Liver (tissue), 9 donors: ENCODE data around the gene UPP1. TPM values are rescaled to one million over a fixed set of nuclear protein-coding genes. Genes with fewer than 3 reads are reported as not detected.

Source experiments
- DNase-seq: peaks from one replicate; pipeline ENCODE4 v3.0.0-alpha.2; 2017; ENCODE audit warnings: low spot score
- H3K27ac ChIP-seq, 2 donors: one replicate each; pipeline ENCODE4 v1.7.0; 2013; ENCODE audit warnings: inconsistent platforms in 2 of 2, low read length in 2 of 2, control low read depth in 1 of 2, low read depth in 1 of 2, mild to moderate bottlenecking in 1 of 2
- H3K27me3 ChIP-seq, 4 donors: one replicate each; pipeline versions ENCODE4 v1.6.1 to v1.7.0; 2013; ENCODE audit warnings: low read length in 3 of 4, inconsistent platforms in 1 of 4, mild to moderate bottlenecking in 1 of 4, moderate library complexity in 1 of 4; ENCODE audit not compliant: control insufficient read depth in 4 of 4, insufficient read depth in 4 of 4
- H3K36me3 ChIP-seq, 4 donors: one replicate each; pipeline versions ENCODE4 v1.6.1 to v1.7.0; 2013; ENCODE audit warnings: low read length in 3 of 4, mild to moderate bottlenecking in 3 of 4, low read depth in 1 of 4, moderate library complexity in 1 of 4; ENCODE audit not compliant: control insufficient read depth in 4 of 4, insufficient read depth in 3 of 4
- H3K4me1 ChIP-seq, 4 donors: one replicate each; pipeline versions ENCODE4 v1.6.1 to v1.7.0; 2013; ENCODE audit warnings: low read length in 3 of 4, mild to moderate bottlenecking in 3 of 4, moderate library complexity in 1 of 4; ENCODE audit not compliant: control insufficient read depth in 4 of 4, insufficient read depth in 4 of 4
- H3K4me3 ChIP-seq, 3 donors: one replicate each; pipeline versions ENCODE4 v1.6.1 to v1.7.0; 2013; ENCODE audit warnings: low read length in 3 of 3, control low read depth in 1 of 3, low read depth in 1 of 3, mild to moderate bottlenecking in 1 of 3
- H3K9ac ChIP-seq, 2 donors: one replicate each; pipeline ENCODE4 v1.7.0; 2013; ENCODE audit warnings: low read length in 2 of 2, mild to moderate bottlenecking in 2 of 2, moderate library complexity in 2 of 2, control low read depth in 1 of 2, low read depth in 1 of 2
- H3K9me3 ChIP-seq, 4 donors: one replicate each; pipeline versions ENCODE4 v1.6.1 to v1.7.0; 2013; ENCODE audit warnings: low read length in 3 of 4; ENCODE audit not compliant: control insufficient read depth in 4 of 4
- EGR1 ChIP-seq, 2 donors: IDR thresholded peaks; 2 replicates each; pipeline ENCODE4 v1.6.1; 2016 to 2018; ENCODE audit warnings: antibody characterized with exemption in 2 of 2, low read depth in 2 of 2
- FOXA1 ChIP-seq: IDR thresholded peaks from 2 replicates; pipeline ENCODE4 v1.6.1; 2016; ENCODE audit warnings: antibody characterized with exemption
- FOXA2 ChIP-seq: IDR thresholded peaks from 2 replicates; pipeline ENCODE4 v1.6.1; 2016; ENCODE audit warnings: antibody characterized with exemption
- GABPA ChIP-seq, 2 donors: IDR thresholded peaks in 1 of 2; conservative IDR thresholded peaks in 1 of 2; 2 replicates each; pipeline ENCODE4 v1.6.1; 2016; ENCODE audit warnings: antibody characterized with exemption in 2 of 2, mild to moderate bottlenecking in 1 of 2, moderate library complexity in 1 of 2
- HNF4A ChIP-seq, 2 donors: conservative IDR thresholded peaks; 2 replicates each; pipeline ENCODE4 v1.6.1; 2016; ENCODE audit warnings: antibody characterized with exemption in 2 of 2, mild to moderate bottlenecking in 2 of 2
- HNF4G ChIP-seq: IDR thresholded peaks from 2 replicates; pipeline ENCODE4 v1.6.1; 2016; ENCODE audit warnings: antibody characterized with exemption
- JUND ChIP-seq, 2 donors: IDR thresholded peaks; 2 replicates each; pipeline ENCODE4 v1.6.1; 2016; ENCODE audit warnings: antibody characterized with exemption in 2 of 2
- NR2F2 ChIP-seq: IDR thresholded peaks from 2 replicates; pipeline ENCODE4 v1.6.1; 2016; ENCODE audit warnings: antibody characterized with exemption
- RAD21 ChIP-seq, 2 donors: IDR thresholded peaks; 2 replicates each; pipeline ENCODE4 v1.6.1; 2016; ENCODE audit warnings: antibody characterized with exemption in 2 of 2, mild to moderate bottlenecking in 2 of 2
- RXRA ChIP-seq, 2 donors: IDR thresholded peaks; 2 replicates each; pipeline ENCODE4 v1.6.1; 2017 to 2018; ENCODE audit warnings: antibody characterized with exemption in 2 of 2, mild to moderate bottlenecking in 1 of 2
- SP1 ChIP-seq: IDR thresholded peaks from 2 replicates; pipeline ENCODE4 v1.6.1; 2018; ENCODE audit warnings: antibody characterized with exemption, mild to moderate bottlenecking
- TAF1 ChIP-seq: conservative IDR thresholded peaks from 2 replicates; pipeline ENCODE4 v1.6.1; 2016; ENCODE audit warnings: antibody characterized with exemption, mild to moderate bottlenecking
- YY1 ChIP-seq: IDR thresholded peaks from 2 replicates; pipeline ENCODE4 v1.6.1; 2016; ENCODE audit warnings: antibody characterized with exemption, mild to moderate bottlenecking
- WGBS: extraction: QIAGEN DNeasy Blood & Tissue Kit; methylation state at CpG from one replicate; pipeline ENCODE4 v1.1.7; 2013; 5-methylcytosine and 5-hydroxymethylcytosine counted together
- polyA plus RNA-seq, 2 donors: library from polyadenylated mRNA; stranded (reverse) in 1 of 2; unstranded in 1 of 2; fragments of 200-250 nt in 1 of 2; fragments of >200 nt in 1 of 2; fragmentation: Nextera tagmentation in 1 of 2; extraction: Ambion mirVana in 1 of 2; gene quantifications; one replicate each; pipeline versions ENCODE4 v1.2.1 to v1.2.3, GENCODE V29; 2013 to 2015
- total RNA-seq, 2 donors: library from RNA; depleted of rRNA; stranded (reverse); fragments of >200 nt; gene quantifications; one replicate each; pipeline ENCODE4 v1.2.3, GENCODE V29; 2014
- TF ChIP-seq, protein P1 (sequence below): IDR thresholded peaks from 2 replicates; pipeline ENCODE4 v1.6.1; 2016; ENCODE audit warnings: antibody characterized with exemption
- TF ChIP-seq, protein P2 (sequence below): IDR thresholded peaks from 2 replicates; pipeline ENCODE4 v1.6.1; 2016; ENCODE audit warnings: antibody characterized with exemption
- TF ChIP-seq, protein P3 (sequence below): fragments of 150-350 bp; IDR thresholded peaks from 2 replicates; pipeline ENCODE4 v1.5.1; 2017; ENCODE audit warnings: improper control_type of control experiment, low read depth, low read length; ENCODE audit not compliant: missing input control
- TF ChIP-seq, protein P4 (sequence below): IDR thresholded peaks from 2 replicates; pipeline ENCODE4 v1.6.1; 2016; ENCODE audit warnings: antibody characterized with exemption
- TF ChIP-seq, protein P5 (sequence below): IDR thresholded peaks from 2 replicates; pipeline ENCODE4 v1.6.1; 2016; ENCODE audit warnings: antibody characterized with exemption, mild to moderate bottlenecking
- donor health status: healthy.
- donor health status: healthy.
- donor health status: healthy.
- donor health status: healthy.
- donor health status: healthy.

The UPP1 gene
- total and polyA plus RNA-seq, 4 donors, result 3.1 to 18.8 (median 9.1) TPM

DNA sequence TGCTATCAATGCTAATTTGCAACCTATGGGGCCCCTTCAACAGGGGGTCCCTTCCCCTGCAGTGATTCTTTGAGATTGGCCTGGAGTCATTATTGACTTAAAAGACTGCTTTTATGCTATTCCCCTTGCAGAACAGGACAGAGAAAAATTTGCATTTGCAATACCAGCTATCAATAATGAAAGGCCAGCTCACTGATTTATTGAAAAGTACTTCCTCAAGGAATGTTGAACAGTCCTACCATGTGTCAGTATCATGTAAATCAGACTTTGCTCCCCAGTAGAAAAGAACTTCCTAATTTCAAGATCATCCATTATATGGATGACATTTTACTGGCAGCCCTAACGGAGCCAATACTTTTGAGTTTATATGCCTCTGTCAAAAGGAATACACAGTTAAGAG lies 52.5 kb downstream of the UPP1 start:
- Histone ChIP-seq H3K4me1 (peaks cover 17 to 41% (median 34%) of the 10 kb centered on the region in 4 donors), H3K27ac (peak overlapping the region; percentile 70 to 75), H3K27me3 (no peaks in the 10 kb centered on the region), H3K36me3 (no peaks in the 10 kb centered on the region), H3K4me3 (no peak overlapping the region), H3K9ac (no peak overlapping the region), H3K9me3 (no peaks in the 10 kb centered on the region)
- TF ChIP-seq, protein P1, sequence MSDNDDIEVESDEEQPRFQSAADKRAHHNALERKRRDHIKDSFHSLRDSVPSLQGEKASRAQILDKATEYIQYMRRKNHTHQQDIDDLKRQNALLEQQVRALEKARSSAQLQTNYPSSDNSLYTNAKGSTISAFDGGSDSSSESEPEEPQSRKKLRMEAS, result no peak
- TF ChIP-seq HNF4A (conservative IDR thresholded peaks at IDR 0.05), result peak in 1 of 2 donors; percentile 6
- DNase-seq, result no peak
- WGBS, result 84% methylated on average over 1 of the region's 1 CpG

DNA sequence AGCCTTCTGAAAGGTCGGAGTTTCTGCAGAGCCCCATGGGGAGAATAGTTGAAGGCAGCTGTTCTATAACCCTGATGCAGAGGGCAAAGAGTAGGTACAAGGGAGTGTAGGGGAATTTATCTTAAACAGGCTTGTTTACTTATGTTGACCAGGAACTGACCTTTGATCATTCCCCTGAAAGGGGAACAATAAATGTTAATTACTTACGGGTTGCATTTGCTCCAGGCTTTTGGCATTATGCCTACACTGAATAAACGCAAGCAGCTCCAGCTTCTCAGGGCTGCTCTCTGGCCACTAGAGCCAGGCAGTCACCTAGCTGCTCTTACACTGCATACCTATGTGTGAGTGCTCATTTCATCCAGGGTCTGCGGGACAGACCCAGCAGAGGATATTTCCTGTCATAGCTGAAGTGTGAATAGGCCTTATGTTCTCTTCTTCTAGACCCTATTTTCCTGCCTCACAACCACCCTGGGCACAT lies 55.3 kb downstream of the UPP1 start:
- DNase-seq, result no peak
- Histone ChIP-seq H3K36me3 (no peaks in the 10 kb centered on the region), H3K27me3 (no peaks in the 10 kb centered on the region), H3K9ac (no peak overlapping the region), H3K27ac (peak overlapping the region in 1 of 2 donors; percentile 67), H3K9me3 (no peaks in the 10 kb centered on the region), H3K4me3 (no peak overlapping the region), H3K4me1 (peaks cover 11 to 37% (median 31%) of the 10 kb centered on the region in 4 donors)
- 16% methylated on average over 4 of the region's 4 CpGs for WGBS
- TF ChIP-seq FOXA1 (peak; percentile 98), GABPA (IDR thresholded peaks at IDR 0.05 in 1 of 2, conservative IDR thresholded peaks at IDR 0.05 in 1 of 2) (peak in 1 of 2 donors; percentile 44), TAF1 (no peak), HNF4G (peak; percentile 86), YY1 (peak; percentile 78), RXRA (IDR thresholded peaks at IDR 0.05) (peak; percentile 91 to 96), FOXA2 (peak; percentile 98), EGR1 (IDR thresholded peaks at IDR 0.05; ENCODE audit: low read depth in 2 of 2) (peak in 1 of 2 donors; percentile 19), NR2F2 (peak; percentile 77), HNF4A (conservative IDR thresholded peaks at IDR 0.05) (peak; percentile 96), JUND (IDR thresholded peaks at IDR 0.05) (peak; percentile 76 to 79), SP1 (peak; percentile 98), RAD21 (IDR thresholded peaks at IDR 0.05) (peak; percentile 53 to 59)
- TF ChIP-seq, protein P2, sequence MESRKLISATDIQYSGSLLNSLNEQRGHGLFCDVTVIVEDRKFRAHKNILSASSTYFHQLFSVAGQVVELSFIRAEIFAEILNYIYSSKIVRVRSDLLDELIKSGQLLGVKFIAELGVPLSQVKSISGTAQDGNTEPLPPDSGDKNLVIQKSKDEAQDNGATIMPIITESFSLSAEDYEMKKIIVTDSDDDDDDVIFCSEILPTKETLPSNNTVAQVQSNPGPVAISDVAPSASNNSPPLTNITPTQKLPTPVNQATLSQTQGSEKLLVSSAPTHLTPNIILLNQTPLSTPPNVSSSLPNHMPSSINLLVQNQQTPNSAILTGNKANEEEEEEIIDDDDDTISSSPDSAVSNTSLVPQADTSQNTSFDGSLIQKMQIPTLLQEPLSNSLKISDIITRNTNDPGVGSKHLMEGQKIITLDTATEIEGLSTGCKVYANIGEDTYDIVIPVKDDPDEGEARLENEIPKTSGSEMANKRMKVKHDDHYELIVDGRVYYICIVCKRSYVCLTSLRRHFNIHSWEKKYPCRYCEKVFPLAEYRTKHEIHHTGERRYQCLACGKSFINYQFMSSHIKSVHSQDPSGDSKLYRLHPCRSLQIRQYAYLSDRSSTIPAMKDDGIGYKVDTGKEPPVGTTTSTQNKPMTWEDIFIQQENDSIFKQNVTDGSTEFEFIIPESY, result peak; percentile 89
- TF ChIP-seq, protein P3, sequence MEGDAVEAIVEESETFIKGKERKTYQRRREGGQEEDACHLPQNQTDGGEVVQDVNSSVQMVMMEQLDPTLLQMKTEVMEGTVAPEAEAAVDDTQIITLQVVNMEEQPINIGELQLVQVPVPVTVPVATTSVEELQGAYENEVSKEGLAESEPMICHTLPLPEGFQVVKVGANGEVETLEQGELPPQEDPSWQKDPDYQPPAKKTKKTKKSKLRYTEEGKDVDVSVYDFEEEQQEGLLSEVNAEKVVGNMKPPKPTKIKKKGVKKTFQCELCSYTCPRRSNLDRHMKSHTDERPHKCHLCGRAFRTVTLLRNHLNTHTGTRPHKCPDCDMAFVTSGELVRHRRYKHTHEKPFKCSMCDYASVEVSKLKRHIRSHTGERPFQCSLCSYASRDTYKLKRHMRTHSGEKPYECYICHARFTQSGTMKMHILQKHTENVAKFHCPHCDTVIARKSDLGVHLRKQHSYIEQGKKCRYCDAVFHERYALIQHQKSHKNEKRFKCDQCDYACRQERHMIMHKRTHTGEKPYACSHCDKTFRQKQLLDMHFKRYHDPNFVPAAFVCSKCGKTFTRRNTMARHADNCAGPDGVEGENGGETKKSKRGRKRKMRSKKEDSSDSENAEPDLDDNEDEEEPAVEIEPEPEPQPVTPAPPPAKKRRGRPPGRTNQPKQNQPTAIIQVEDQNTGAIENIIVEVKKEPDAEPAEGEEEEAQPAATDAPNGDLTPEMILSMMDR, result no peak
- TF ChIP-seq, protein P4, sequence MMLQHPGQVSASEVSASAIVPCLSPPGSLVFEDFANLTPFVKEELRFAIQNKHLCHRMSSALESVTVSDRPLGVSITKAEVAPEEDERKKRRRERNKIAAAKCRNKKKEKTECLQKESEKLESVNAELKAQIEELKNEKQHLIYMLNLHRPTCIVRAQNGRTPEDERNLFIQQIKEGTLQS, result peak; percentile 37
- TF ChIP-seq, protein P1, result peak; percentile 86
- TF ChIP-seq, protein P5, sequence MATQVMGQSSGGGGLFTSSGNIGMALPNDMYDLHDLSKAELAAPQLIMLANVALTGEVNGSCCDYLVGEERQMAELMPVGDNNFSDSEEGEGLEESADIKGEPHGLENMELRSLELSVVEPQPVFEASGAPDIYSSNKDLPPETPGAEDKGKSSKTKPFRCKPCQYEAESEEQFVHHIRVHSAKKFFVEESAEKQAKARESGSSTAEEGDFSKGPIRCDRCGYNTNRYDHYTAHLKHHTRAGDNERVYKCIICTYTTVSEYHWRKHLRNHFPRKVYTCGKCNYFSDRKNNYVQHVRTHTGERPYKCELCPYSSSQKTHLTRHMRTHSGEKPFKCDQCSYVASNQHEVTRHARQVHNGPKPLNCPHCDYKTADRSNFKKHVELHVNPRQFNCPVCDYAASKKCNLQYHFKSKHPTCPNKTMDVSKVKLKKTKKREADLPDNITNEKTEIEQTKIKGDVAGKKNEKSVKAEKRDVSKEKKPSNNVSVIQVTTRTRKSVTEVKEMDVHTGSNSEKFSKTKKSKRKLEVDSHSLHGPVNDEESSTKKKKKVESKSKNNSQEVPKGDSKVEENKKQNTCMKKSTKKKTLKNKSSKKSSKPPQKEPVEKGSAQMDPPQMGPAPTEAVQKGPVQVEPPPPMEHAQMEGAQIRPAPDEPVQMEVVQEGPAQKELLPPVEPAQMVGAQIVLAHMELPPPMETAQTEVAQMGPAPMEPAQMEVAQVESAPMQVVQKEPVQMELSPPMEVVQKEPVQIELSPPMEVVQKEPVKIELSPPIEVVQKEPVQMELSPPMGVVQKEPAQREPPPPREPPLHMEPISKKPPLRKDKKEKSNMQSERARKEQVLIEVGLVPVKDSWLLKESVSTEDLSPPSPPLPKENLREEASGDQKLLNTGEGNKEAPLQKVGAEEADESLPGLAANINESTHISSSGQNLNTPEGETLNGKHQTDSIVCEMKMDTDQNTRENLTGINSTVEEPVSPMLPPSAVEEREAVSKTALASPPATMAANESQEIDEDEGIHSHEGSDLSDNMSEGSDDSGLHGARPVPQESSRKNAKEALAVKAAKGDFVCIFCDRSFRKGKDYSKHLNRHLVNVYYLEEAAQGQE, result peak; percentile 87
